HG03432 (cell line): ENCODE measurements around the gene FHOD3.

Experiments used
- ATAC-seq: cut with Tn5 transposase; IDR thresholded peaks from one replicate; pipeline ENCODE4 v1.9.1; 2021; ENCODE audit warnings: mild to moderate bottlenecking, moderate library complexity; ENCODE audit not compliant: unreplicated experiment

The FHOD3 gene

DNA sequence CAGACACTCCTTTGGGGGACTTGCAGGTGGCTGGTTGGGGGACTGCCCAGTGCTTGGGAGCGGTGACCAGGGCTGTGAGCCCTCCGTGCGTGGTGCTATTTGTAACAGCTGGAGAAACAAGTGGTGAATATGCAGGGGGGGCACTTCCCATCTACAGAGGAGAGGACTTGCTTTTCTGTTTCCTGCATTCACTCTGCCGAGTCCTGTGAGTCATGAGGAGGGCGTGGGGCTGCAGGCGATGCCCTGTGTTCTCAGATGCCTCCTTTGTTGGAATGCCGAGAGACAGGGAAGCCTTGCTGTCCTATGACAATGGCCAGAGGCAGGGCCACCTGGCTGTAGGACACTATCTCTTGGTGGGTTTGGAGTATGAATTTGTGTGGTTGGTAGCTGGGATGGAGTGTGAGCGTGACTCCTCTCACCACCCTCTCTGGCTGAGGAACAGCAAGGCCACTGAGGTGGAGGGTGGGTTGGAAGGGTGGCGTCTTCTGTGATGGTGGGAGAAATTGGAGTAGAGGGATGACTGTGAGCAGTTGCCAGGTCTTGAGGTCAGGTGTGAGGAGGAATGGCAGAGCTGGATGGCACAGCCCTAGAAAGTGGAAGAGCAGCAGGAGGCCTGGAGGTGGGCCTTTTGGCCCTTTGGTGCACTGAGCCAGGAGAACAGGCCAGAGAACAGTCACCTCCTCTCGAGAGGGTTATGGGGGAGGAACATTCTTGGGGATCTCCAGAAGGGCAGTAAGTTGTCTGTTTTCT is 24.3 kb downstream of the FHOD3 start:
- ATAC-seq = peak; percentile 39

- no peak for ATAC-seq
Measured at GRCh38 chr18:36322408-36322728, 24.9 kb downstream of the FHOD3 start.

DNA sequence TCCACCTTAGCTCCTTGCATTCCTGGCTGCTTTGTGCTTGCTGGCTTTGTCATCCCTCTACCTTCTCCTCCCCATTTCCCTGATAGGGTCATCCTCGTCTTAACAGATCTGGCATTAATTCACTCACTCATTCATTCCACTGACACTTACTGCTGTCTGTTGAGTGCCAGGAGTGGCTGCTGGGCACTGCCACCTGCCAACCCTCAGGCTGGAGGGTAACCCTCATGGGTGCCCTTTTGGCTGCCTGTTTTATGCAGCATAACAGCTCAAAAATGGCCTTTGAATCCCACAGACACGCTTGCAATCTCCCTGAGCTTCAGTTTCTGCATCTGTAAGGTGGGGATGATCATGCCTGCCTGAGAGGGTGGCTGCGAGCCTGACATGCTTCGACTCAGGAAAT is 25.2 kb downstream of the FHOD3 start:
- no peak for ATAC-seq

DNA sequence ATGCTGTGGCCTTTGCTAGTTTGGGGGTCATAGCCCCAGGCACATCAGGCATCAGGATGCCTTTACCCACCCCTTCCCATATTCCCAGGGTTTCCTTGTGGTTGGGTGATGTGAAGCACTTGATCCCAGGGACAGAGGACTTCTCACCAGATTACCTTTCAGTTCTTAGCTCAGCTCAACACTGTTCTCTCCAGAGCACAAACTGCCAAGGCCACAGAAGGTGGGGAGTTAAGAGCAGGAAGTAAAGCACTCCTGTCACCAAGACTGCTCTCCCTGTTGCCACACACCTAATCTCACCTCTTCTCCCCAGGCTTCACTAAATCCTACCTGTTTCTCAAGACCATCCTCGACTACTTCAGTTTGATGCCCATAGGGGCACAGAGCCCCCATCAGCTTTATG is 25.9 kb downstream of the FHOD3 start:
- no peak for ATAC-seq

- ATAC-seq = no peak
Measured at GRCh38 chr18:36325846-36326245, 28.3 kb downstream of the FHOD3 start.

DNA sequence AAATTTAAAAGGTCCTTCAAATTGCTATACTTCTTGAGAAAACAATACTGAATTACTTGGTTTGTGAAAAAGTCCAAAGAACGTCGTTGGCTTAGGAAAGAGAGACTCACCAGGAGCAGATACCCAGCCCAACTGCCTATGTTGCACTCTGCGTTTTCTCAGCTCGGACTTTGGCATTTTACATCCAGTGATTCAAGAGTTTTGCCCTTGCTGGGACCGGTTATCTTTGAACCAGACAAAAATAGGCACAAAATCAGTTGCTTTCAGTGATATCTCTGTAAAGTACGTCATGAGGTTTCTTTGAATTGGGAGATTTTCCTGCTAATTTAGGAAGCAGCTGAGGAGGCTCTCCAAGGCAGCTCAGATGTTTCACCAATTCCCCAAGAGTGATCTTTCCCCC is 29.3 kb downstream of the FHOD3 start:
- ATAC-seq = no peak

- ATAC-seq = peak; percentile 11
Measured at GRCh38 chr18:36327352-36328316, 30.1 kb downstream of the FHOD3 start.

DNA sequence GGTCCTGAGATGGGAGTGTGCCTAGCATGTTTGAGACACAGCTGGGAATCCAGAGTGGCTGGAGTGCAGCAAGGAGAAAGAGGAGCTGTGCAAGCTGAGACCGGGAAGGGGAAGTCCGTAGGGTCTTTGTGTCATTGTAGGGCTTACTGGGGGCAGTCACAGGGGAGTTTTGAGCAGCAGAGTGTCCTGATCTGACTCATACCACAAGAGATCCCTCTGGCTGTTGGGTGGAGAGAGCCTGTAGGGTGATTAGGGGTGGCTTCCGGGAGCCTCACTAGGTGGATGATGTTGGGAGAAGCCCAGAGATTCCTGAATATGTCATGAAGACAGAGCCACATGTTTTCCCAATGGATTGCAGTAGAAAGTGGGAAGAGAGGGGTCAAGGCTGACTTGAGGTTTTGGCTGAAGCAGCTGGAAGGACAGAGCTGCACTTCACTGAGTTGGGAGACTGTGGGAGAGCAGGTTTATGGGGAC is 30.9 kb downstream of the FHOD3 start:
- ATAC-seq = peak; percentile 61

DNA sequence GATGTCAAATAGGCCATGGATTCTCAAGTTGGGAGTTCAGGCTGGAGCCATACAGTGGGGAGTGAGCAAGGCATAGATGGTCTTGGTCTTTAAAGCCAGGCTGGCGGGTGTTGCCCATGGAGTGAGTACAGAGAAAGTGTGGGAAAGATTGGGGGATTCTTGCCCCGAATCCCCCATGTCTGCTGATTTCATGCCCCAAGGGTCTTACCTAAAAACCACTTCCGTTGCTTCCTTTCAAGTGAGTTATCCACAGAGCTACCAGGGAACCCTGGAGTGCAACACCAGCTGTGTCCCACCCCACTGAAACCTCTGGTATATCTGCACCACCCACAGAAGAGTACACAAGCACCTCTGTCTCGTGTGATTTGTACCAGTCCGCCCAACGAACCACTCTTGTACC is 31.4 kb downstream of the FHOD3 start:
- ATAC-seq = no peak

GRCh38 chr18:36329684-36330434 is 32.3 kb downstream of the FHOD3 start:
- no peak for ATAC-seq

DNA sequence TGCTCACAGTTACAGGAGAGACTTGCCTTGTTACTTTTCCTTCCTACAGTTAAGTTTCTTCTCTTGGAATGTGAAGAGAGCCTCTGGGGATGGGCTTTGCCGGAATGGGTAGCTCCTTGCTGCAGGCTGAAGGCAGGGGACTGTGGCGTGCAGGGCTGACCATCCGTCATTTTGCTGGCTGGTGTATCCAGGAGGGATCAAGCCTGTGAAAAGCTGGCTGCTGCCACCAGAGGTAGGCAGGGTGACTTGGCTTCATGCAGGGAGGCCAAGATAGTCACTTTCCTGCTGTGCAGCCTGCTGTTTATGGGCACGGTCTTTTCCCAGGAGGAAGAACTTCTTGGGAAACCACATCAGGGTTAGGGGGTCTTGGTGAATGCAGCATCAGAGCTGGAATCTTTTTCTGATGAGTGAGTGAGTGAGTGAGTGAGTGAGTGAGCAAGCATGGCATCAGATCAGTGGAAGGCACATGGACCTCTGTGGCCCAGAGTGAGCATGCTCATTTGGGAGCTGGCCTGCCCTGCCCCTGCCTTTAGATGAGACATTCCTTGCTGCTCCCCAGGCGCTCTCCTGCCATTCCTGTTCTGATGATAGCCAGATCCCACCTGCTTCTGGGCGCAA is 33.0 kb downstream of the FHOD3 start:
- no peak for ATAC-seq

- no peak for ATAC-seq
Measured at GRCh38 chr18:36331521-36331971, 34.0 kb downstream of the FHOD3 start.

DNA sequence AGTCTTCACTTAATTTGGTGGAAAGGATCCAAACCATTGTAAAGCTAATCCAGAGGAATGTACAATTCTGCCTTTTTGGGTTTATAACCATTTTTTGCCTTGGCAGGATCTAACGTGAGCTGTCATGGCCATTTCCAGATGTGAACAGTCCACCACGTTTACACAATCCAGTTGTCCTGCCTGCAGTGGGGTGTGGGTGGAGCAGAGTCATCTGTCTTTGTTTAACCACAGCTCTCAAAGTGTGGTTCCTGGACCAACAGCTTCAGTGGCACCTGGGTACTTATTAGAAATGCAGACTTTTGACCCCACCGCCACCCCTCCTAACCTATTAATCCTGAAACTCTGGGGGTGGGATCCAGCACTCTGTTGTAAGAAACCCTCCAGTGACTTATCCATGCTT is 35.9 kb downstream of the FHOD3 start:
- no peak for ATAC-seq

DNA sequence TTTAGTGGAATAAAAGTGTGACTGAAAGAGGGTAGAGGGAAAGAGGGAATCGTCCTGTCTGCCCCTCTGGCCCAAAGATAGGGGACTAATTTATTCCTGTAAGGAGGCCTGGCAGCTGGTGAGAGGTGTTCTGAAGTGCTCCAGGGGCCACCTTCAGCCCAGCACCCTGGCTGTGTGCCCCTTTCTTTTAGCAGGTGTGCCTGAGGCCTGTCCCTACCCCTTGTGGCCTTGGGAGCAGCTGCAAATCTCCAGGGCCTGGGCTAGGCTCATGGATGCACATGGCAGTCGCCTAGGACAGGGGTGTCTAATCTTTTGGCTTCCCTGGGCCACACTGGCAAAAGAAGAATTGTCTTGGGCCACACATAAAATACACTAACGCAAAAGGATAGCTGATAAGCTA is 37.3 kb downstream of the FHOD3 start:
- no peak for ATAC-seq

- ATAC-seq = no peak
Measured at GRCh38 chr18:36335476-36336279, 38.2 kb downstream of the FHOD3 start.

- peak; percentile 72 for ATAC-seq
Measured at GRCh38 chr18:36337679-36338402, 40.3 kb downstream of the FHOD3 start.

DNA sequence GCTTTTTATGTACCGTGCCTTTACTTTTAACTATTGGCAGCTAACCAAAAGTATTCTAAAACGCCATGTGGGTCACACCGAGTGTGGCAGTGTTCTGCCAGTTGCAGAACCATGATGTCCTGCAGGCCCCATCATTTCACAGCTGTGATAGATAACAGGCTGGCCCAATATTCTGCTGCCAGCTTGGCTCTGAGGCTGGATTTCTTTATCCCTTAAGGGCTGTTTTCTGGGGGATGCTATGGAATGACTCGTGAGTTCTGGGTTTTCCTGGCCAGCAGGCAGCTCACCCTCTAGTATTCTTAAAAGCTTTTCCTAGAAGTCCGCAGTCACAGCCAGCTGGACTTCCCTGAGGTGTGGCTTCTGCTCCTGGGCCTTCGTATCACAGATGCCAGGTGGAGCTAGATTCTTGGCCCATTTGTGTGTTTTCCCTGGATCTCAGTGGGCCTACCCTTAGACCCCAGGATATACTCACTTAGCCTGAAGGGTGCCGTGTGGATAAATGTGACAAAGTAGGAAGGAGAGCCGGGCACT is 41.0 kb downstream of the FHOD3 start:
- no peak for ATAC-seq

- ATAC-seq = no peak
Measured at GRCh38 chr18:36340246-36340645, 42.7 kb downstream of the FHOD3 start.

GRCh38 chr18:36341944-36342343 is 44.4 kb downstream of the FHOD3 start:
- no peak for ATAC-seq
